Epidermal melanocyte (primary cell): ENCODE results near the gene CSNK1D.

ENCODE experiments used
- DNase-seq: peaks from one replicate; pipeline ENCODE4 v3.0.0; 2011; ENCODE audit warnings: low spot score; ENCODE audit not compliant: insufficient read length

Gene CSNK1D

GRCh38 chr17:82273327-82274133 lies at the start of gene CSNK1D:
Gene CSNK1D, minus strand, starts transcription at chr17:82273700. Its CDS starts 319 bp downstream, at chr17:82273381.
- DNase-seq: peak; percentile 95

DNA sequence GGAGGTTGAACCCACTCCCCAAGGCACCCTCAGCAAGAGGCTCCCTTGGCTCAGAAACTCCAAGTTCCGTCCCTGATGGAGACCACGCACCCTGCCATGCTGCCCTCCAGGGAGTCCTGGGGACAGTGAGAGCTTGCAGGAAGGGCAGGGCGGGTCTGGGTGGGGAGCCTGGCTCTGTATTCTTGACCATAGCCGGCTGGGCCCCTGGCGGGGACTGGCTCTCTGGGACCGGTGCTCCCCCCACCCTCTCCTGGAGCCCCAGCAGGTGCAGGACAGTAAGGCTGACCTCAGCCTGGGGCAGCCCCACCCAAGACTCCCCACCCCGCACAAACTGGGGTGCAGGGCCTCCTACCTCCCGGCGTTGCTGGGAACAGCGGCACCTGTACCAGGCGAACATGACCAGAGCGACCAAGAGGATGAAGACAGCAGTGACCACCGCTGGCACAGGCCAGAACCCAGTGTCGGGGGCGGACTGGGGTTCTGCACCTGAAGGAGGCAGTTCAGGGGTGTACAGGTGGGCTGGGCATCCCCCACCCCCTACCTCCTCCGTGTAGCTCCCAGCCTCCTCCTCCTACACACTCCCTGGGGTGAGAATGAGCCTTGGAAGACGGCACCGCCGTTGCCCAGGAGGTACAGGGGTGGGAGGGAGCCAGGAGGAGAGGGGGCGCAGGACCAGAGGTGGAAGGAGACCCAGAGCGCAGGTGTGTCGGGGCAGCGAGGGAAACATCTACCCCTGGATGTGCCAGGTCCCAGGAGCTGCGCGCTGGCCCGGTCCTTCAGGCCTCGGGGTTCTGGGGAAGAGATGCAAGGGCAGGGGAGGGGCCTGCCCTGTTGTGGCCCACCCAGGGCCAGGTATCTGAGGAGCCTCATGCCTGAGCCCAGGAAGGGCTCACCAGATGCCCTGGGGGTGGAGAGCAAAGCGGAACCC lies 49.3 kb upstream of the CSNK1D start:
- no peak for DNase-seq

GRCh38 chr17:82321947-82322466 lies 48.5 kb upstream of the CSNK1D start:
- DNase-seq: no peak

GRCh38 chr17:82320956-82321927 lies 47.7 kb upstream of the CSNK1D start:
- no peak for DNase-seq

- no peak for DNase-seq
Observed at GRCh38 chr17:82320140-82320840, 46.8 kb upstream of the CSNK1D start.

DNA sequence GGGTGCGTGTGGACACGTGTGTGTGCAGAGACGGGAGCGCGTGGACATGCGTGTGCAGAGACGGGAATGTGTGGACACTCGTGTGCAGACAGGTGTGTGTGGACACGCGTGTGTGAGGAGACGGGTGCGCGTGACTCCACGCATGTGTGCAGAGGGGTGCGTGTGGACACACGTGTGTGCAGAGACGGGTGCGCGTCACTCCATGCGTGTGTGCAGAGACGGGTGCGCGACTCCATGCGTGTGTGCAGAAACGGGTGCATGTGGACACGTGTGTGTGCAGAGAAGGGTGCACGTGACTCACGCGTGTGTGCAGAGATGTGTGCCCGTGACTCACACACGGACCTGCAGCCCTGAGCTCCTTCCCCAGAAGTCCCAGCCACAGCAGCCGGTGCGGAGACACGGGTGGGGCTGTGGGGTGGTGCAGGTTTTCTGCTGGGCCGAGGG lies 46.1 kb upstream of the CSNK1D start:
- DNase-seq: no peak

GRCh38 chr17:82318772-82319606 lies 45.5 kb upstream of the CSNK1D start:
- no peak for DNase-seq

DNA sequence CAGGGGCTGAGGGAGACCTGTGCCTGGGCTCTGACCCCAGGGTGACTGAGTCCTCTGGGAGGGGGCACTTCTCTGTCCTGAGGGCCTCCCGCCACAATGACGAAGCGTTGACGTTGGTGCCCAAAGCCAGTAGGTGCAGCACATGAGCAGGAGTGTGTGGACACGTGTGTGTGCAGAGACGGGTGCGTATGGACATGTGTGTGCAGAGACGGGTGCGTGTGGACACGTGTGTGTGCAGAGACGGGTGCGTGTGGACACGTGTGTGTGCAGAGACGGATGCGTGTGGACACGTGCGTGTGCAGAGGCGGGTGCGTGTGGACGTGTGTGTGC lies 44.6 kb upstream of the CSNK1D start:
- no peak for DNase-seq

GRCh38 chr17:82317394-82318168 lies 44.1 kb upstream of the CSNK1D start, which contains the start of gene CD7:
Gene CD7, minus strand, starts transcription at chr17:82317608. Its CDS starts 113 bp downstream, at chr17:82317495.
- DNase-seq: no peak

DNA sequence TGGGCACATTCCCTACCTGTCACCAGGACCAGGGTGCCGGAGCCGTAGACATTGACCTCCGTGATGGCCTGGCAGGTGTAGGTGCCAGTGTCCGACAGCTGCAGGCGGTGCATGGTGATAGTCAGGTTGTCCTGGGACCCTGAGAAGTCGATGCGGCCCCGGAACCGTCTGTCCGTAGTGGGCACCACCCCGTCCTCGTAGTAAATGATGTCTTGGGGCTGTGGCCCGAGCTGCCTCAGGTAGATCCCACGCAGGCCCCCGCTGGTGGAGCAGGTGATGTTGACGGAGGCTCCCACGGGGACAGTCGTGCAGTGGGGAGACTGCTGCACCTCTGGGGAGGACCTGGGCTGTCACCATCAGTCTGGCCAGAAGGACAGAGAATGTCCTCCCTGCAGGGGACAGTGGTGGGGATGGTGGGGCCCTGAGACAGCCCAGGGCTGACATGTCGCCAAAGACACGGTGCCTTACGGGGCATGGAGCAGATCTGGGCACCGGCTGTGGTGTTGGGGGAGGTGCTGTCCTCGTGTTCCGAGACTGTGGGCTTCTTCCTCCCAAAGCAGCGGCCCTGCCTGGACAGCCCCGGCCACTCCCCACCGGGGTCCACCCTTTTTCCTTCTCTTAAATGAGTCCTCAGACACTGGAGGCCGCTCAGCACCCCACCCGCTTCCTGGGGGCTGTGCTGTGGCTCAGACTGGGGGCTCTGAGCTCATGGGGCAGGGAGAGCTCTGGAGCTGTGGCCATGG lies 43.3 kb upstream of the CSNK1D start:
- DNase-seq: no peak

DNA sequence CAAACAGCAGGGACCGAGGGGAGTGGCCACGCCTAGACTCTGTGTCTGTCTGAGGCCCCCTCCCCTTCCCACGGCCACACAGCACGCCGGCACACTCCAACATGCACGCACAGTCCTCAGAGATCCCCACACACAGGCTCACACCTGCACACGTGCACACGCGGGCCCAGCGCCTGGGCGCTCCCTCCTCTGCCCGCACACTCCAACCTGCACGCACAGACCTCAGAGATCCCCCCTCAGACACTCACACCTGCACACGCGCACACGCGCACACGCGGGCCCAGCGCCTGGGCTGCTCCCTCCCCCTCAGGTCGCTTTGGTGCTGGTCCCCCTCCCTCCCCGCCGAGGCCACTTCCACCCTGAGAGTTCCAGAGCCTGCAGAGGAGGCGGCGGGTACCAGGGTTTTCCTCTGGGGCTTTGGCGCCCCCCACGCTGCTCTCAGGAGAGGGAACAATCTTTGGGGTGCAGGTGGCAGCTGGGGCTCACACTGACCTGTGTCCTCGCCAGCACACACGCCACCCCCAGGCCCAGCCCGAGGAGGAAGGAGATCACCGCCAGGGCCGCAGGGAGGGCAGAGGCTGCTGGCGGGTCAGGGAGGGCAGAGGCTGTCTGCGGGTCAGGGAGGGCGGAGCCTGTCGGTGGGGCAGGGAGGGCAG lies 42.3 kb upstream of the CSNK1D start:
- DNase-seq: no peak

DNA sequence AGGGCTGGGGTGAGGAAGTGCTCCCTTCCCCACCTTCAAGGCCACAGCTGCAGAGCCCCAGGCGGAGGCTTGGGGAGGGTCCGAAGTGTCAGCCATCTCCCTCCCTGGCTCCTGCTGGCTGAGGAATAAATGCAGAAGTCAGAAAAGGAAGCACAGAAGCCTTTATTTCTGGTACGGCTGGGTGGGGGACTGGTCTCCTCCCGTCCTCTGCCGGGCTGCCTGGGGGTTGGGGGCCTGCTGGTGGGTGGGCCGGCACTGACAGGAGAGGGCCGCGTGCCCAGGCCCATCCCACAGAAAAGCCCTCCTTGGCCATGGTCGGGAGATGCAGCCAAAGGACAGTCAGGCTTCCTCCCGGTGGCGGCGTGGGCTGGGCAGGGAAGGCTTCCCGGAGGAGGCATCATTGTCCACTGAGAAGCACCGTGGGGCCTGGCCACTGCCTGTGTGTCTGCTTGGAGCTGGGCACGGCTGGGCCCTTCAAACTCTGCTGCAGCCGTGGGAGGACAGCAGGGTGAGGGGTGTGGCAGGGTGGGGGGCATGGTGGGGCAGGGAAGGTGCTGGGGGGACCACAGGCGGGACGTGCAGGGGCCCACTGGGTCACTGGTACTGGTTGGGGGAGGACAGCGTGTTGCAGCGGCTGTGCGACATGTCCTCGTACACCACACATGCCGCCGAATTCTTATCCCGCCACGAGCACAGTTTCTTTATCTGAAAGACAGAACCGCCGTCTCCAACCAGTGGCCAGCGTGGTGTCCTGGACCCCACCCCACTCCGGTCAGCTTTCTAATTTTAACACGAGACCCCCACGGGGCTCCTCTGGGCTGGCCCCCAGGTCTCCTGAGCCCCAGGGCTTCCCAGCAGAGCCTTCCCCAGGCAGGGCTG lies 41.5 kb upstream of the CSNK1D start:
- no peak for DNase-seq

- DNase-seq: no peak
Observed at GRCh38 chr17:82314012-82314726, 40.7 kb upstream of the CSNK1D start.

DNA sequence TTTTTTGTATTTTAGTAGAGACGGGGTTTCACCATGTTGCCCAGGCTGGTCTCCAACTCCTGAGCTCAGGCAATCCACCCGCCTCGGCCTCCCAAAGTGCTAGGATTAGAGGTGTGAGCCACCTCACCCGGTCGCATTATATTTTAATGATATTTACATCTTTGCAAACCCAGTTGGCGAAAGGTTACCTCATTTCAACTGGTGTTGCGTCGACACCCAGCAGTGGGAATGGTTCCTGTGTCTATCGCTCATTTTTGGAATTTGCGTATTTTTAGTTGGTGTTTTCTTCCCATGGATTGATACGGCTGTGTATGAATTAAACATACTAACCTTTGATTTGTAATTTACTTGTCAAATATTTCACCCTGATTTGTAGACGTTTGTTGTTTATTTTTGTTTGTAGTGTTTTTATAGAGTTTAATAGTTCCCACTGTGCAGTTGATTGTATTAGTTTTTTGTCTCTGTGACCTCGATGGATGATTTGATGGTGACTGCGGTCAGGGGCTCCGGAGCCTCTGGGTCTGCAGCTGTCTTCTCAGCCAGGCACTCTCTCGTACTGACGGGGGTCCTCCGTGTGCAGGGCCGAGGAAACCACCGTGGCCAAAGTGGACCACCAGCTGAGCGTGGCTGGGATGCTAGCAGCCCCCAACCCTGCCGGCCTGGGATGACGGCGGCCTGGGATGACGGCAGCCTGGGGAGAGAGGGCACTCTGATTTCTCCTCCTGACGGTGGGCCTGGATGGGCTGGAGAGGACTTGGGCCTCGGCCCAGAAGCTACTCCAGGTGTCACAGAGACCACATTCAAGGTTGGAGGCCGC lies 39.9 kb upstream of the CSNK1D start:
- DNase-seq: no peak

- DNase-seq: no peak
Observed at GRCh38 chr17:82311971-82312370, 38.5 kb upstream of the CSNK1D start.
